AML-193 (cell line): ENCODE measurements around the gene PPP5C.
"Not testable (repeated sequence)": the region's sequence is repeated elsewhere in the genome, so short reads cannot be mapped to it uniquely, and the experiment has no call there.

Experiments
- DNase-seq, 2 experiments: peaks; one replicate each; lab custom pipeline; 2025; lab: John Stamatoyannopoulos, UW

Gene PPP5C

DNA sequence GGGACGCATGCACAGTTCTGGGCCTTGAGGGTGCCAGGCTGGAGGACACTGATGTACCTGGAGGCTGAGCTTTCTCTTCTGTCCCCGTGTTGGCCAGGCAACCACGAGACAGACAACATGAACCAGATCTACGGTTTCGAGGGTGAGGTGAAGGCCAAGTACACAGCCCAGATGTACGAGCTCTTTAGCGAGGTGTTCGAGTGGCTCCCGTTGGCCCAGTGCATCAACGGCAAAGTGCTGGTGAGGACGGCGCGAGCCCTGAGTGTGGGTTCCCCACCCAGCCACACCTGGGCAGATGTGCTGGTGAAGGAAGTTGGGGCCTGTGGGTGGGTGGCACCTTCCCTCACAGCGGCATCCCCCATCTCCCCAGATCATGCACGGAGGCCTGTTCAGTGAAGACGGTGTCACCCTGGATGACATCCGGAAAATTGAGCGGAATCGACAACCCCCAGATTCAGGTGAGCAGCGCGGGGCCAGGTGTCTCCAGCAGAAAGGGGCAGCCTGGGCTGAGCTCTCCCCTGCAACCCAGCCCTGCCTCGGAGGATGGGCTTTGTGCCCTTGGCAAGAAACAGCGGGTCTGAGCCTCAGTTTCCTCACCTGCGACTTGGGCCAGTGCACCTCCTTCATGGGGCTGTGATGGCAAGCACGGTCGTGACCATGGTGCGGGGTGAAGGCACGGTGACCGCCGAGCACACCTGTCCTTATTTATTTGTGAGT is 40.3 kb downstream of the PPP5C start:
- DNase-seq: no peak

DNA sequence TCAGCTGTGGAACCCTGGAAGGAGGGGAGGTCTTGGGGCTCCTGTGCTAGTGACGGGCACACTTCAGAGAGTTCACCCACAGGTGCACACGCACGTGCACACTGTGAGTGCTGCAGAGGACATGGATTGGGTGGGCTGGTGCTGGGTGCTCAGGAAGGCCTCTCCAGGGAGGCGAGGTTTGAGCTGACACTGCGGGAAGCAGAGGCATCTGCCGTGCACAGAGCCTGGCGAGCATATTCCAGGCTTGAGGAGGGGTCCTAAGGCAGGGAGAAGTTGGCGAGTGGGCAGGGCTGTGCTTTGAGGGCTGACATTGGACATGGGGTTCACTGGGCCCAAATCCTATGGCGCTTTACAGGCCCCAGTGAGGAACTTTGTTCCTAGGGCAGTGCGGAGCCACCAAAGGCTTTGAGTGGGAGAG is 40.8 kb downstream of the PPP5C start:
- no peak for DNase-seq

DNA sequence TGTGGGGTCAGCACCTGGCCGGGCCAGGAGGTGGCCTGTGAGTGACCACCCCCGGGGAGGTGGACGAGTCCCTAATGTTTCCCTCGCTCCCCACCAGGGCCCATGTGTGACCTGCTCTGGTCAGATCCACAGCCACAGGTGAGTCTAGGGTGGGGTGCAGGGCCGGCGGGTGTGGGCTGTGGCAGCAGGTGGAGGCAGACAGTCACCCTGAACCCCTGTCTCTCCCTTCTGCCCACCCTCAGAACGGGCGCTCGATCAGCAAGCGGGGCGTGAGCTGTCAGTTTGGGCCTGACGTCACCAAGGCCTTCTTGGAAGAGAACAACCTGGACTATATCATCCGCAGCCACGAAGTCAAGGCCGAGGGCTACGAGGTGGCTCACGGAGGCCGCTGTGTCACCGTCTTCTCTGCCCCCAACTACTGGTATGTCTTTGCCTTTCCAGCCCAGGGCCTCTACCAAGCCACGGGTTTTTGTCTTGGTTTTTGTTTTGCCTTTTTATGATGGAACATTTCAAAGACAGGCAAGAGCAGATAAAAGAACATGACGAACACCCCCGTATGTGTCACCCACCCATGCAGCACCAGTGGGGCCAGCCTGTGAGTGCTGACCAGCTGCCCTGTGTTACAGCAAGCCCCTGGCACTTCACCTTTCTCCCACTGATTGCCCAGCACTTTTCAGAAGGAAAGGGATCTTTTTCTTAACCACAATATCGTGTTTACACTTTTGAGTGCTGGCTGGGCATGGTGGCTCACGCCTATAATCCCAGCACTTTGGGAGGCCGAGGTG is 41.6 kb downstream of the PPP5C start:
- DNase-seq: no peak

DNA sequence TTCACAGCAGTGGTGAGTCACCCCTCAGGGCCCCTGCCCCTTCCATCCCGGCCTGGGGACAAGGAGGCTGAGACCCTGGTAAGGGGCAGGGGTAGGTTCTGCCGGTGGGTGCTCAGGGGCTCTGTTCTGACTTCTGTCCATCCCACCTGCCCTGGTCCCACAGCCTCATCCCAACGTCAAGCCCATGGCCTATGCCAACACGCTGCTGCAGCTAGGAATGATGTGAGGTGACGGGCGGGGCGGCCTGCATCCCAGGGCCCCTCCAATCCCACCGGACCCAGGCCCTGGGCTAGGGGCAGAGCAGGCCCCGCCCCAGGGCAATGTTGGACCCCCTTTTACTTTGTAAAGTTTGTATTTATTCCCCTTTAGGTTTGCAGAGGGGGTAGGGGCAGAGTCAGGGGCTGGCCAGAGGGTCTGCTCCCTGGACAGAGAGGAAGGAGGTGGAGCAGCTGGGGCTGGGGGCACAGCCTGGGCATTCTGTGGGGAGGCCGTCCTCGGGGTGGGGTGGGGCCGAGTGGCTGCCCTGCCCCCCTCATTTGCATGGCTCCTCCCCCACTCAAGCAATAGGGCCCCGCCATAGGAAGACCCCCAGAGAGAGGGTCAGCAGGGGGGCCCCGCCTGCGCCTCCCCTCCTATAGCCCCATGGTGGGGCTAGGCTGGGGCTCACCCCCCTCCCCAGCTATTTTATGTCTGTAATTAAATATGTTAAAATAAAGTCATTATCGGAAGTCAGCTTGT is 43.4 kb downstream of the PPP5C start:
- DNase-seq: no peak

DNA sequence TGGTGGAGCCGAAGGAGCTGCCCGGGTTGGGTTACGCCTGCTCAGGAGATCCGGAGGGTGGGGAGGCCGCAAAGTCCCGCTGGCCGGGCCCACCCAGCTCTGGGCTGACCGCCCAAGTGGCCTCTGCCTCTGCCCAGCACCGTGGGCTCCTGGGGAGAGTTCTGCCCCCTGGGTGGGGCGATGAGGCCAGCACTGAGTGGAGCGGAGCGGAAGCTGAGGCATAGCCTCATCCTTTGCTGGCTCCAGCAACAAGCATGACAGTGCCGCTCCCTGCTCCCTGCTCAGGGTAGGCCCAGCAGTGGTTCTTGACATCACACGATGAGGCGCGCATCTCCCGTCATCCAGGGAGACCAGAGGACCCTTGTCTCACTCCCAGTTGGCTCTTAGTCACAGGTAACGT is 44.0 kb downstream of the PPP5C start:
- DNase-seq: no peak

DNA sequence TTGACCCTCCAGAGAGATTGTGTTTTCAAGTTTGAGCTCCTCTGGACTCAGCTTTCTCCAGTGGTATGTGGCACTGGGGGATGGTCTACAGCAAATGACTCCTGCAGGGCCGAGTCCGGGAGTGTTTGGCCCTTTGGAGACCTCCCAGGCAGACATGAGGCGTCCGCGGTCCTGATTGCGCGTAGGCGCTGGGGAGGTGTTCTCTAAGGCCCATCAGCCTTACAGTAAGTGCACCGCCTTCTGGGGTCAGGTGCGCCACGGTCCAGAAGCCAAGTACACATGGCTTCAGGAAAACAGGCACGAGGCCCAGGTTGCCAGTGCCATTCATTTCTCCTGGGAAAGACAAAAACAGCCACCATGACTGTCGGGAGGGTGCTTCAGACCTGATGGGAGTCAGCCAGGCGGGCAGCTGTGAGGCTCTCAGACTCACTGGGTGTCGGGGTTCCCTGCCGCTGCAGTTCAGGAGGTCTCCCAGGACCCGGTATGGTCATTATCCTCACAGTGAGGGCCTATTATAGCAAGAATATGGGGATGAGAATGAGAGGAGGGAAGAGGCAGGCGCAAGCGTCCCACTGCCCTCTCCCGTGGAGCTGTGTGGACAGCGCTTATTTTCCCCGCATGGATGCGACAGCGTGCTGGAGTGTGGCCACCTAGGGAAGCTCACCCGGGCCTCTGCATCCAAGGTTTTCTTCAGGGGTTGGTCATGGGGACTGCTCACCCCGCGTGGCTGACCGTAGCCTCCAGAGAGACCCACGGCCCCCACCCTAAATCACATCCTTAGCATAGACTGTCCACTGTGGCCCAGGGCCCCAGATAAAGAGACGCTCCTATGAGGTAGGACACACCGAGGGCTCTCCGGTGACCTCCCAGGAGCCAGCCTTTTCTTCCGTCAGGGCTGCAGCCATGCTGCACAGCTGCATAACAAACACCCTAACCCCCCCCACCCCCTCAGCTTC is 44.7 kb downstream of the PPP5C start:
- no peak for DNase-seq

DNA sequence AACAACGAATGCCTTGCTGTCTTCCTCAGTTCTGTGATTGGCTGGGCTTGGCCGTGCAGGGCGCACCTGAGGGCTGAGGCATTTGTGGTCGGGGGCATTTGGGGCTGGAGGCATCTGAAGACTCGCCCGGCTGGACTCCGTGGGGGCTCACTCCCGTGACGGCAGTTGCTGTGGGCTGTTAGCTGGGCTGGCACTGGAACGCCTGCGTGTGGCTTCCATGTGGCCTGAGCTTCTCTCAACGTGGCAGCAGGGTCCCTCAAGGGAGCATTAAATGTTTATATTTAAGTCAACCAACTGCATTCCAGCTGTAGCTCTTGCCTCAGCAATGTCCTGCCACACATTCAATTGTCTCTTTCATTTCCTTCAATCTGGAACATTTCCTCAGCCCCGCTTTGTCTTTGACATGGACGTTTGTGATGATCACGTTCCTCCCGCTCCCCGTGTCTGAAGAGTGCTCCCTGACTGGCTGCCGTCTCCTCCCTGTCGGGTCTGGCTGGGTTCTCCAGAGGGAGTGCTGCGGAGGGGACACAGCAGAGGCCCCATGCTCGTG is 45.4 kb downstream of the PPP5C start:
- no peak for DNase-seq

DNA sequence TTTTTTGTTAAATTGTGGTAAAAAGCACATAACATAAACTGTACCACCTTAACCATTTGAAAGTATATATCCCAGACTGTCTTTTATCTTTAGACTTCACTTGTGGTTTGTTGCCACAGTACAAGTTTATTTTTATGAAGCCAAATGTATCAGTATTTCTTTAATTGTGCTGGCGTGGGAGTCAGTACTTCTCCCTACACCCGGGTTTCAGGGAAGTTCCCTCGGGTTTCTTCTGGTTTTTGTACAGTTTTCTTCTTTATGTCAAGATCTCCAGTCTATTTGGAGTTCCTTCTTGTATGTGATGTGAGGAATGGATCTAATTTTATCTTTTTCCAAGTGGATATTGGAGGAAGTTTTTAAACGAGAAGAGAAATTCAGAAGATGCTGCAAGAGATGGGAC is 46.0 kb downstream of the PPP5C start:
- no peak for DNase-seq

DNA sequence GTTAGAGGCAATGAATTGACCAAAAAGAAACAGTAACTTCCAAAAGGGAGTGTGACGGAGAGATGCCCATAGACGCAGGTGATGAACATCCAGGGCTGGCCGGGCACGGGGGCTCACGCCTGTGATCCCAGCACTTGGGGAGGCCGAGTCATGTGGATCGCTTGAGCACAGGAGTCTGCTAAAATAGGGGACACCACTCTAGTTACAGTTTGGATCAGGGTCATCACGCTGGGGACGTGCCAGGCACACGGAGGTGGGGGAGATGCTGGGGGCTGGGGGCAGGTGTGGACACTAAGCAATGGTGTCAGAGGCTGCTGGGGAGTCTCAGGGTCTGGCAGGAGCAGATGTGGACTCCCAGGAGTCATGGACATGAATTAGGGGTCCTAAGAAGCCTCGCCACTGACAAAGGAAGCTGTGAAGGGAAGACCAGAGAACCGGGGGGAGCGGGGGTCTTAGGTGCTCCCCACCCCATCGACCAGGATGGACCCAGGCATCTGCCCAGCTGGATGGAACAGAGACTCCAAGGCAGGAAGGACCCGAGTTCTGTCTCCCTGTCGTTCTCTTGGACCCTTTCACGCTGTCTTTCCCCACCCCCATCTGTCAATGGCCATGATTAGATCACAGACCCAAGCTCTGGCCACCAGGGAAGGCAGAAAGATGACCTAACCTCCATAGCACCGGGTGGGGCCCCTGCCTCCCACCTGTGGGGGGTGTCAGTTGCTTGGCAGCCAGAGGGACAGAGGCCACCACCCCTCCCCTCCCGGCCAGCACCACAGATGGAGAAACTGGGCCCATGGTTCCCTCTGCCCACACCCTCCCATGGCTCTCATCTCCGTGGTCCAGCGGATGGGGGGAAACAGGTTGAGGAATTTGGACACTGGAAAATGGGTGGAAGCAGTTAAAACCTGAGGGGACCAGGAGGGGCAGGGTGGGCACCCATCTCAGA is 46.8 kb downstream of the PPP5C start:
- DNase-seq: no peak

DNA sequence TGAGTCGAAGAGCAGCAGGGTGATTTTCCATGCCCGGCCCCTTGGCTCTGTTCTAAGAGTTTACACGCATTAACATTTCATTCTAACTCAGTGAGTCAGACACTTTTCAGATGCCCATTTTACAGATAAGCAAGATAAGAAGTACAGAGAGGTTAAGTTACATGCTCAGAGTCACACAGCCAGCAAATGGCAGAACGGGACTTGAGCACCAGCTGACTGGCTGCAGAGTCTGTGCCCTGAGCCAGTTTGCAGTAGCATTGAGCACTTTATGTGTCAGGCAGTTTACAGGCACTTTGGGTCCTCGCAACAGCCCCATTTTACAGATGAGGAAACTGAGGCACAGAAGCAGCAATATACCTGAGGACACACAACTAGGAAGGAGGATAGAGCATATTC is 47.5 kb downstream of the PPP5C start:
- DNase-seq: no peak

DNA sequence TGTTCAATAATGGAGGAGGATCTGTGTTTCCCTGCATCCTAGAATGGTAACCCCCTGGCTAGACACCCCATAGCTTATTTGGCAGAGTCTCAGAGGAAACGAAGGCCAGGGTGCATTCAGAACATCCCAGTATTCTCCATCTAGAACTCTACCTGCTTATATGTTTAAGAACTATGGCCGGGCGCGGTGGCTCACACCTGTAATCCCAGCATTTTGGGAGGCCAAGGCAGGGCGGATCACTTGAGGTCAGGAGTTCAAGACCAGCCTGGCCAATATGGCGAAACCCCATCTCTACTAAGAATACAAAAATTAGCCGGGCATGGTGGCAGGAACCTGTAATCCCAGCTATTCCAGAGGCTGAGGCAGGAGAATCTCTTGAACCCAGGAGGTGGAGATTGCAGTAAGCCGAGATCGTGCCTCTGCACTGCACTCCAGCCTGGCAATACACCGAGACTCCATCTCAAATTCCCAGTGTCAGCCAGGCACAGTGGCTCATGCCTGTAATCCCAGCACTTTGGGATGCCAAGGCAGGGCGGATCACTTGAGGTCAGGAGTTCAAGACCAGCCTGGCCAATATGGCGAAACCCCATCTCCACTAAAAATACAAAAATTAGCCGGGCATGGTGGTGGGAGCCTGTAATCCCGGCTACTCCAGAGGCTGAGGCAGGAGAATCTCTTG is 51.1 kb downstream of the PPP5C start:
- DNase-seq: not testable (repeated sequence)

DNA sequence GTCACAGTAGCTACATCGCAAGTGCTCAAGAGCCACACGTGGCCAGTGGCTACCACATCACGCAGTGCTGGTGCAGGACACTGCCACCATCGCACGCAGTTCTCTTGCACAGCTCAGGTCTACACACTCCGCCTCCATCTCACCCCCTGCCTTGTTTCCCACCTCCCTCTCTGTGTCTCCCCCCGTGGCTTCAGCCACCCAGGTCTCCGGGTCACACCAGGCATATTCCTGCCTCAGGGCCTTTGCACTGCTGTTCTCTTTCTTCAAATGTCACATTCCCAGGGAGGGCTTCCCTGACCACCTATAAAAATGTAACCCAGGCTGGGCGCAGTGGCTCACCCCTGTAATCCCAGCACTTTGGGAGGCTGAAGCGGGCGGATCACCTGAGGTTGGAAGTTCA is 55.8 kb downstream of the PPP5C start:
- DNase-seq: no peak

DNA sequence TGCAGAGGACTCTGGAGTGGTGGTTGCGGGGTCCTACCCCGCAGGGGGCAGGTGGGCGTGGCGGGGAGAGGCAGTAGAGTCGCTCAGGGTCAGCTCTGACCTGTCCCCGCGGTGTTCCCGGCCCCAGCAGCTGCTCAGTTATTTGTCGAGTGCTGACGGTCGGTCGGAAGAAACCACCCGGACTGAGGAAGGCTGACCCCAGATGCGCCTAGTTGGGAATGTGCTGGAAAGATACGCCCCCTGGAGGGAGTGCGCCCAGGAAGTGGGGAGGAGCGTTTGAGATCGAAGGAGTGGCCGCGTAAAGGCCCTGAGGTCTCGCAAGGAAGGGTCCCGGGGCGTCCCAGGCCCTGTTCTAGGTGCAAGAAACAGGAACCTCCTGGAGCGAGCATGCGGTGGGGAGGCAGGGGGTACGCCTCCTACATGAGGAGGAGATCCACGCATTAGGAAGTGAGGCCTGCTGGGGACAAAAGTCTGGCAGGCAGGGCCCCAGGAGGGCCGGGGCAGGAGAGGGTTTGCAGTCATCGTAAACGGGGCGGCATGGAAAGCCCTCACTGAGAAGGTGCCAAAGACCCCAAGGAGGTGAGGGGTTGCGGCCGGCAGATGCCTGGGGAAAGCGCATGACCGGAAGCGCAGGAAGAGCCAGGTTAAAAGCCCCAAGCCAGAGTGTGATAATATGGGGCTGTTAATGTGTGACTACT is 57.3 kb downstream of the PPP5C start:
- no peak for DNase-seq

DNA sequence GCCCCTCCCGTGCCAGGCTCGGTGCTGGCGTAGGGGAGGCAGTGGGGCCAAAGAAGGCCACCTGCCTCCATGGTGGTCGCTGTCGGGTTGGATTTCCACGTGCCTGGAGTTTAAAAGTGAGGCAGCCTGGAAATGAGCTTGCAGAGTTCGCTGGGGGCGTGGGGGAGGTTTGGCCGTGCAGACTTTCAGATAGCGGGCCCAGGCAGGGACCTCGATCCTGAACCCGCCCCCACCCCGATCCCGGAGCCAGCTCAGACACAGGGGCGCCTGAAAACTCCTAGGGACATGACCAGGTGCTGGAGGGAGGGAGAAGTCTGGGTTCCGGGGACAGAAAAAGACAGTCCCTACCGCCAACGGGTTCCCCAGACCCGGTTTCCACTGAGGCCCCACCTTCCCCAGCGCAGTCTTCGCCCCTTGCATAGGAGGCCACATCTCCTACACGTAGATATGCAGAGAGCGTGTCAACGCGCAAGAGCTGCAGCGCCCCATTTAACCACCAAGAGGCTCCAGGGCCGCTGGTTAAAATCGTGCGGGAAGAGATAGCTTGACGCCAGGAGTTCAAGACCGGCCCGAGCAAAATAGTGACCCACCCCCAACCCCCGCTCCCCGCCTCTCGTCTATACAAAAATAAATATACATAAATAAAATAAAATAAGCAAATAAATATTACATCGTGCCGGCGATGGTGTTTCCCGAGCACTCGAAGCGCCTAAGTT is 58.0 kb downstream of the PPP5C start:
- DNase-seq: no peak

DNA sequence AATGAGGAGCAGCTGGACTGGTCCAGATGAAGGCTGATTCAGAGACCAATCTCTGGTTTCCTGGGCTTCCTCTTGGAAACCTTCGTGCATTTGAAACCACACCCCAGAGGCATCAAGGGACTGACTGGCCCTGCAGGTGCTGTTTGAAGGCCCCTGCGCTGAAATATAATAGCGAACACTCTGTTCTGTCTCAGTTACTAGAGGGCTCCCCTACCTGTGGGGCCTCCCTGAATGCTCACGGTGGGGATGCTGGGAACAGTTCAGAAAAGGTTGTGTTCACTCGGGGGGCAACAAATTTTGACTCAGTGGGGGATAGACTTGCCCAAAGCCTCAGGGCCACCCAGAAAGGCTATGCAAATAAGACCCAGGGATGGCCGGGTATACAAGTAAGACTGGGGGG is 60.1 kb downstream of the PPP5C start:
- DNase-seq: no peak

DNA sequence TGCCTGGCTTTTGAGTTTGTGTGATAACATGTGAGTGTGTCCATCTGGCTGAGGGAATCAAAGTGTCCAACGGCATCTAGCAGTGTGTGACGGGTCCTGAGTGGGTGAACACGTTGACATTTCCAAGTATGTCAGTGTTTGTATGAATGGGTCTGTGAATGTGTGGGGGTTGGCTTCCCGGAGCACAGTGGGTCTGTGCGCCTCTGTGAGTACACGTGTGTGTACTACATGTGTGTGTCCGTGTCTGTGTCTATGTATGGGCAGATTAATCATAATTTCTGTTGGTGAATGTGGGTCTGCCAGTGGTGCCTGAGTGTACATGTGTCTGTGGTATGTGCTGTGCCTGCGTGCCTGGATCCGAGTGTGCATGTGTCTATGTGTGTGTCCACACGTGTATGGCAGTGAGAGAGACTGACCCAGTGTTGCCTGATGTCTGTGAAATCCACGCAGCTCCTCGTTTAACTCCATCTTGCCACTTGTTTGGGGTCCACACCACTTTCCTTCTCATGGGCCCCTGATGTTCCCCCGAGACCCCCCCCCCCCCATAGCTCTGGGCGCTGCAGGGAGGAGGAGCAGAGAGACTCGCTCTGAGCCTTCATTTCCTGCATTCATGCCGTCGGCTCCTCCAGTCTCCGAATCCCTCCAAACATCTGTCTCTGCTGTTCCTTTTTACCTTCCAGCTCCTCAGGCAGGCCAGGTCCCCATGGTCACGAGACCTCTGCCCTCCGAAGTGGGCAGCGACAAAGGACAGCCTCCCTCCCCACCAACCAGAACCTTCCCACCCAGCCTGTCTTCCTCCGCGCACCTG is 61.2 kb downstream of the PPP5C start:
- DNase-seq: no peak

DNA sequence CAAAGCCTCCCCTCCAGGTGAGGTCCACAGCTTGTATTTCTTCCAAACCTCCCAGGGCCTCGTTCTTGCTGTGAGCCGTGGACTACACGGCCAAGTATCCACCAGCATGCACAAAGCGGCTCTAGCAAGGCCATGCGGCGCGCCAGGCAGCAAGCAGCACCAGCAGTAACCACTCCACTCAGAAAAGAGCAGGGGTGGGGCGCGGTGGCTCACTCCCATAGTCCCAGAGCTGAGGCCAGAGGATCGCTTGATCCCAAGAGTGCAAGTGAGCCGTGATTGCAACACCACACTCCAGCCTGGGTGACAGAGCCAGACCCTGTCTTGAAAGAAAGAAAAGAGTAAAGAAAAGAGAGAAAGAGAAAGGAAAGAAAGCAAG is 61.8 kb downstream of the PPP5C start:
- DNase-seq: no peak

DNA sequence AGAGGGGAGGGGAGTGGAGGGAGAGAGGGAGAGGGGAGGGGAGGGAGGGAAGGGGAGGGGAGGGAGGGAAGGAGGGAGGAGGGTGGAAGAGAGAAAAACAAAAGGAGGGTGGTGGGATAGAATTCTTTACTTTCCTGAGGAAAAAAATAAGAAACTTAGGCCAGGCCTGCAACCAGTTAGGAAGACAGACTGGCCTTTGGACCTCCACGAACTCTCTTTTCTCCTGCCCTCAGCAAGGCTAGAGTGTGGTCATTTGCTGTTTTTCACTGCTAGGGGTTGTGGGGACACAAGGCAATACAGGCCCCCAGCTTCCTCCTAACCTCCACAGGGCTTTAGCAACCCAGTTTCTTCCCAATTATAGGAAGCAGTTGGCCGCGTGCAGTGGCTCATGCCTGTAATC is 62.3 kb downstream of the PPP5C start:
- no peak for DNase-seq
